ENCODE measurements around the gene DEDD2. TPM values are rescaled to one million over a fixed set of nuclear protein-coding genes. Genes with fewer than 3 reads are reported as not detected.
A peak's percentile ranks its signal among the peaks of the same experiment; 100 is the strongest.

The DEDD2 gene
- total RNA-seq, 1 experiment from 2014 or later: 58.0 TPM

- H3K4me3 ChIP-seq (ENCODE audit: insufficient read depth, low read depth, low read length): no peak overlapping the region
- no peak for DNase-seq
- no peaks in the 10 kb centered on the region for H3K36me3 ChIP-seq (replicated peaks; ENCODE audit: control insufficient read depth, insufficient read depth, low read length)
- peaks cover 2% of the 10 kb centered on the region for H3K27me3 ChIP-seq (ENCODE audit: control insufficient read depth, insufficient read depth, low read length)
These were observed 49.3 kb downstream of the DEDD2 start for GRCh38 chr19:42168206-42168605.

- H3K36me3 ChIP-seq (replicated peaks; ENCODE audit: control insufficient read depth, insufficient read depth, low read length): no peaks in the 10 kb centered on the region
- no peak for DNase-seq
- no peaks in the 10 kb centered on the region; the same call in 1 of the 2 replicates for H3K27me3 ChIP-seq (ENCODE audit: control insufficient read depth, insufficient read depth, low read length)
- H3K4me3 ChIP-seq (ENCODE audit: insufficient read depth, low read depth, low read length): no peak overlapping the region
These were observed 51.2 kb downstream of the DEDD2 start for GRCh38 chr19:42166316-42166715.

- peaks cover 2% of the 10 kb centered on the region; the same call in 1 of the 2 replicates for H3K27me3 ChIP-seq (ENCODE audit: control insufficient read depth, insufficient read depth, low read length)
- H3K4me3 ChIP-seq (ENCODE audit: insufficient read depth, low read depth, low read length): no peak overlapping the region
- H3K36me3 ChIP-seq (replicated peaks; ENCODE audit: control insufficient read depth, insufficient read depth, low read length): no peaks in the 10 kb centered on the region
- DNase-seq: no peak
These were observed 52.3 kb downstream of the DEDD2 start for GRCh38 chr19:42165146-42165545.

GRCh38 chr19:42161616-42162263 is 55.7 kb downstream of the DEDD2 start:
- DNase-seq: no peak
- no peak overlapping the region for H3K4me3 ChIP-seq (ENCODE audit: insufficient read depth, low read depth, low read length)
- no peaks in the 10 kb centered on the region for H3K36me3 ChIP-seq (replicated peaks; ENCODE audit: control insufficient read depth, insufficient read depth, low read length)
- peaks cover 2% of the 10 kb centered on the region; the same call in 1 of the 2 replicates for H3K27me3 ChIP-seq (ENCODE audit: control insufficient read depth, insufficient read depth, low read length)

GRCh38 chr19:42159942-42160341 is 57.5 kb downstream of the DEDD2 start:
- H3K27me3 ChIP-seq (ENCODE audit: control insufficient read depth, insufficient read depth, low read length): peaks cover 6% of the 10 kb centered on the region
- H3K36me3 ChIP-seq (replicated peaks; ENCODE audit: control insufficient read depth, insufficient read depth, low read length): no peaks in the 10 kb centered on the region
- DNase-seq: no peak
- no peak overlapping the region for H3K4me3 ChIP-seq (ENCODE audit: insufficient read depth, low read depth, low read length)

GRCh38 chr19:42158926-42159325 is 58.6 kb downstream of the DEDD2 start:
- H3K4me3 ChIP-seq (ENCODE audit: insufficient read depth, low read depth, low read length): no peak overlapping the region
- H3K27me3 ChIP-seq (ENCODE audit: control insufficient read depth, insufficient read depth, low read length): peaks cover 11% of the 10 kb centered on the region
- no peaks in the 10 kb centered on the region for H3K36me3 ChIP-seq (replicated peaks; ENCODE audit: control insufficient read depth, insufficient read depth, low read length)
- DNase-seq: no peak

- no peak for DNase-seq
- Histone ChIP-seq H3K4me3 (ENCODE audit: insufficient read depth, low read depth, low read length) (no peak overlapping the region), H3K27me3 (ENCODE audit: control insufficient read depth, insufficient read depth, low read length) (peaks cover 11% of the 10 kb centered on the region), H3K36me3 (replicated peaks; ENCODE audit: control insufficient read depth, insufficient read depth, low read length) (no peaks in the 10 kb centered on the region)
These were observed 60.9 kb downstream of the DEDD2 start for GRCh38 chr19:42156571-42156970.

- Histone ChIP-seq H3K36me3 (replicated peaks; ENCODE audit: control insufficient read depth, insufficient read depth, low read length) (no peaks in the 10 kb centered on the region), H3K4me3 (ENCODE audit: insufficient read depth, low read depth, low read length) (no peak overlapping the region), H3K27me3 (ENCODE audit: control insufficient read depth, insufficient read depth, low read length) (peaks cover 11% of the 10 kb centered on the region)
- peak; percentile 73 for DNase-seq
These were observed 61.7 kb downstream of the DEDD2 start for GRCh38 chr19:42155796-42156195.

GRCh38 chr19:42154471-42155323 is 62.8 kb downstream of the DEDD2 start:
- no peak overlapping the region for H3K4me3 ChIP-seq (ENCODE audit: insufficient read depth, low read depth, low read length)
- H3K36me3 ChIP-seq (replicated peaks; ENCODE audit: control insufficient read depth, insufficient read depth, low read length): no peaks in the 10 kb centered on the region
- H3K27me3 ChIP-seq (ENCODE audit: control insufficient read depth, insufficient read depth, low read length): peaks cover 9% of the 10 kb centered on the region
- peak; percentile 60 for DNase-seq

GRCh38 chr19:42153672-42154433 is 63.6 kb downstream of the DEDD2 start:
- Histone ChIP-seq H3K4me3 (ENCODE audit: insufficient read depth, low read depth, low read length) (no peak overlapping the region), H3K36me3 (replicated peaks; ENCODE audit: control insufficient read depth, insufficient read depth, low read length) (no peaks in the 10 kb centered on the region), H3K27me3 (ENCODE audit: control insufficient read depth, insufficient read depth, low read length) (peaks cover 9% of the 10 kb centered on the region)
- DNase-seq: peak; percentile 53

GRCh38 chr19:42152910-42153671 is 64.4 kb downstream of the DEDD2 start:
- H3K36me3 ChIP-seq (replicated peaks; ENCODE audit: control insufficient read depth, insufficient read depth, low read length): no peaks in the 10 kb centered on the region
- peak; percentile 44 for DNase-seq
- no peak overlapping the region for H3K4me3 ChIP-seq (ENCODE audit: insufficient read depth, low read depth, low read length)
- peaks cover 11% of the 10 kb centered on the region for H3K27me3 ChIP-seq (ENCODE audit: control insufficient read depth, insufficient read depth, low read length)

GRCh38 chr19:42151782-42152684 is 65.4 kb downstream of the DEDD2 start:
- peaks cover 11% of the 10 kb centered on the region for H3K27me3 ChIP-seq (ENCODE audit: control insufficient read depth, insufficient read depth, low read length)
- peak; percentile 61 for DNase-seq
- no peaks in the 10 kb centered on the region for H3K36me3 ChIP-seq (replicated peaks; ENCODE audit: control insufficient read depth, insufficient read depth, low read length)
- H3K4me3 ChIP-seq (ENCODE audit: insufficient read depth, low read depth, low read length): no peak overlapping the region

GRCh38 chr19:42150911-42151361 is 66.5 kb downstream of the DEDD2 start:
- Histone ChIP-seq H3K27me3 (ENCODE audit: control insufficient read depth, insufficient read depth, low read length) (peaks cover 11% of the 10 kb centered on the region), H3K4me3 (ENCODE audit: insufficient read depth, low read depth, low read length) (no peak overlapping the region)

More at GRCh38 chr19:42150911-42151361, 66.5 kb downstream of the DEDD2 start:
- H3K36me3 ChIP-seq (replicated peaks; ENCODE audit: control insufficient read depth, insufficient read depth, low read length): no peaks in the 10 kb centered on the region
- DNase-seq: peak; percentile 83

Data from H7 (cell line).